HCT116 (cell line): ENCODE results near the gene TNS3.

Experiments
- POLR2A ChIP-seq: IDR thresholded peaks from 2 replicates; pipeline ENCODE4 v1.7.0; 2011; ENCODE audit warnings: borderline replicate concordance; ENCODE audit not compliant: insufficient read depth, insufficient read length; ENCODE audit errors: extremely low read depth
- RAD21 ChIP-seq: IDR thresholded peaks from 2 replicates; pipeline ENCODE4 v1.6.1; 2012; ENCODE audit warnings: low read depth, mild to moderate bottlenecking
- YY1 ChIP-seq: IDR thresholded peaks from 2 replicates; pipeline ENCODE4 v1.6.1; 2011; ENCODE audit warnings: low read length, low read depth, moderate library complexity, mild to moderate bottlenecking; ENCODE audit not compliant: insufficient replicate concordance; ENCODE audit errors: extremely low read depth
- TF ChIP-seq, protein P1 (sequence below), 3 experiments: fragments of 200-600 bp in 1 of 3; sonication (generic) in 1 of 3; IDR thresholded peaks in 2 of 3; conservative IDR thresholded peaks in 1 of 3; 2 replicates each; pipeline ENCODE4 v1.5.1; 2012 to 2017; ENCODE audit warnings: low read depth in 2 of 3, low read length in 2 of 3, antibody characterized with exemption in 1 of 3, borderline replicate concordance in 1 of 3, control low read depth in 1 of 3, mild to moderate bottlenecking in 1 of 3, mixed read lengths in 1 of 3, mixed run types in 1 of 3, moderate library complexity in 1 of 3; ENCODE audit not compliant: insufficient read depth in 1 of 3
- TF ChIP-seq, protein P2 (sequence below): IDR thresholded peaks from 2 replicates; pipeline ENCODE4 v1.6.1; 2012; ENCODE audit warnings: low read depth
- TF ChIP-seq, protein P3 (sequence below): IDR thresholded peaks from 2 replicates; pipeline ENCODE4 v1.6.1; 2011; ENCODE audit warnings: mild to moderate bottlenecking, low read length, moderate library complexity; ENCODE audit not compliant: insufficient replicate concordance; ENCODE audit errors: extremely low read depth

DNA sequence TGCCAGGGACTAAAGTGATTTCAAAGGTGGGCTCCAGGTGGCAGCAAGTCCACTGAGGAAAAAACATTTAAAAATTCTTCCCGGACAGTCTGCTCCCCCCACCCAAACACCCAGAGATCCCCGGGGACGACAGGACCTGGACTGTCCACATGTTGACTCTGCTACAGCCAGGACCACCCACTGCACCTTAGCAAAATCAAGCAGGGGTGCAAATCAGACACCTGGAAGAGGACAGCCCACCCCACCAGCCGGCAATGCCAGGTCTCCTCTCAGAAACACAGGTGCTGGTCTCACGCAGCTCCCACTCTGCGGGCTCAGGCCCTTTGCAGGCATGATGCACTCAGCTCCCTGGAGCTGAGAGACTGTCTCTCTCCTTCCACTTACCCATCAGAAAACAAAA is 251.9 kb downstream of the TNS3 start:
- TF ChIP-seq, protein P1, sequence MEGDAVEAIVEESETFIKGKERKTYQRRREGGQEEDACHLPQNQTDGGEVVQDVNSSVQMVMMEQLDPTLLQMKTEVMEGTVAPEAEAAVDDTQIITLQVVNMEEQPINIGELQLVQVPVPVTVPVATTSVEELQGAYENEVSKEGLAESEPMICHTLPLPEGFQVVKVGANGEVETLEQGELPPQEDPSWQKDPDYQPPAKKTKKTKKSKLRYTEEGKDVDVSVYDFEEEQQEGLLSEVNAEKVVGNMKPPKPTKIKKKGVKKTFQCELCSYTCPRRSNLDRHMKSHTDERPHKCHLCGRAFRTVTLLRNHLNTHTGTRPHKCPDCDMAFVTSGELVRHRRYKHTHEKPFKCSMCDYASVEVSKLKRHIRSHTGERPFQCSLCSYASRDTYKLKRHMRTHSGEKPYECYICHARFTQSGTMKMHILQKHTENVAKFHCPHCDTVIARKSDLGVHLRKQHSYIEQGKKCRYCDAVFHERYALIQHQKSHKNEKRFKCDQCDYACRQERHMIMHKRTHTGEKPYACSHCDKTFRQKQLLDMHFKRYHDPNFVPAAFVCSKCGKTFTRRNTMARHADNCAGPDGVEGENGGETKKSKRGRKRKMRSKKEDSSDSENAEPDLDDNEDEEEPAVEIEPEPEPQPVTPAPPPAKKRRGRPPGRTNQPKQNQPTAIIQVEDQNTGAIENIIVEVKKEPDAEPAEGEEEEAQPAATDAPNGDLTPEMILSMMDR (IDR thresholded peaks at IDR 0.05 in 2 of 3, conservative IDR thresholded peaks at IDR 0.05 in 1 of 3; ENCODE audit: borderline replicate concordance in 1 of 3, insufficient read depth in 1 of 3, low read depth in 2 of 3, low read length in 2 of 3) = no peak
- TF ChIP-seq RAD21 = no peak
- TF ChIP-seq, protein P2, sequence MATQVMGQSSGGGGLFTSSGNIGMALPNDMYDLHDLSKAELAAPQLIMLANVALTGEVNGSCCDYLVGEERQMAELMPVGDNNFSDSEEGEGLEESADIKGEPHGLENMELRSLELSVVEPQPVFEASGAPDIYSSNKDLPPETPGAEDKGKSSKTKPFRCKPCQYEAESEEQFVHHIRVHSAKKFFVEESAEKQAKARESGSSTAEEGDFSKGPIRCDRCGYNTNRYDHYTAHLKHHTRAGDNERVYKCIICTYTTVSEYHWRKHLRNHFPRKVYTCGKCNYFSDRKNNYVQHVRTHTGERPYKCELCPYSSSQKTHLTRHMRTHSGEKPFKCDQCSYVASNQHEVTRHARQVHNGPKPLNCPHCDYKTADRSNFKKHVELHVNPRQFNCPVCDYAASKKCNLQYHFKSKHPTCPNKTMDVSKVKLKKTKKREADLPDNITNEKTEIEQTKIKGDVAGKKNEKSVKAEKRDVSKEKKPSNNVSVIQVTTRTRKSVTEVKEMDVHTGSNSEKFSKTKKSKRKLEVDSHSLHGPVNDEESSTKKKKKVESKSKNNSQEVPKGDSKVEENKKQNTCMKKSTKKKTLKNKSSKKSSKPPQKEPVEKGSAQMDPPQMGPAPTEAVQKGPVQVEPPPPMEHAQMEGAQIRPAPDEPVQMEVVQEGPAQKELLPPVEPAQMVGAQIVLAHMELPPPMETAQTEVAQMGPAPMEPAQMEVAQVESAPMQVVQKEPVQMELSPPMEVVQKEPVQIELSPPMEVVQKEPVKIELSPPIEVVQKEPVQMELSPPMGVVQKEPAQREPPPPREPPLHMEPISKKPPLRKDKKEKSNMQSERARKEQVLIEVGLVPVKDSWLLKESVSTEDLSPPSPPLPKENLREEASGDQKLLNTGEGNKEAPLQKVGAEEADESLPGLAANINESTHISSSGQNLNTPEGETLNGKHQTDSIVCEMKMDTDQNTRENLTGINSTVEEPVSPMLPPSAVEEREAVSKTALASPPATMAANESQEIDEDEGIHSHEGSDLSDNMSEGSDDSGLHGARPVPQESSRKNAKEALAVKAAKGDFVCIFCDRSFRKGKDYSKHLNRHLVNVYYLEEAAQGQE = no peak
- TF ChIP-seq POLR2A = no peak
- TF ChIP-seq, protein P3, sequence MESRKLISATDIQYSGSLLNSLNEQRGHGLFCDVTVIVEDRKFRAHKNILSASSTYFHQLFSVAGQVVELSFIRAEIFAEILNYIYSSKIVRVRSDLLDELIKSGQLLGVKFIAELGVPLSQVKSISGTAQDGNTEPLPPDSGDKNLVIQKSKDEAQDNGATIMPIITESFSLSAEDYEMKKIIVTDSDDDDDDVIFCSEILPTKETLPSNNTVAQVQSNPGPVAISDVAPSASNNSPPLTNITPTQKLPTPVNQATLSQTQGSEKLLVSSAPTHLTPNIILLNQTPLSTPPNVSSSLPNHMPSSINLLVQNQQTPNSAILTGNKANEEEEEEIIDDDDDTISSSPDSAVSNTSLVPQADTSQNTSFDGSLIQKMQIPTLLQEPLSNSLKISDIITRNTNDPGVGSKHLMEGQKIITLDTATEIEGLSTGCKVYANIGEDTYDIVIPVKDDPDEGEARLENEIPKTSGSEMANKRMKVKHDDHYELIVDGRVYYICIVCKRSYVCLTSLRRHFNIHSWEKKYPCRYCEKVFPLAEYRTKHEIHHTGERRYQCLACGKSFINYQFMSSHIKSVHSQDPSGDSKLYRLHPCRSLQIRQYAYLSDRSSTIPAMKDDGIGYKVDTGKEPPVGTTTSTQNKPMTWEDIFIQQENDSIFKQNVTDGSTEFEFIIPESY = no peak
- no peak for TF ChIP-seq YY1
